SK-N-DZ (cell line): Measurements from ENCODE around the gene SETD1A. TPM values are rescaled to one million over a fixed set of nuclear protein-coding genes. Genes with fewer than 3 reads are reported as not detected.
A peak's percentile ranks its signal among the peaks of the same experiment; 100 is the strongest.

ENCODE experiments used
- DNase-seq: peaks from one replicate; pipeline ENCODE4 v3.0.0-alpha.2; 2015; ENCODE audit warnings: low spot score
- polyA plus RNA-seq, 2 experiments: library from polyadenylated mRNA; depleted of rRNA; stranded (reverse); fragments of >200 nt; gene quantifications; 2 replicates each; pipeline ENCODE4 v1.2.3, GENCODE V29; 2014

The SETD1A gene
- polyA plus RNA-seq (2014; cell fraction: cytosol; rRNA removed): 4.9 and 5.6 TPM in 2 replicates
- polyA plus RNA-seq (2014; cell fraction: nucleus; rRNA removed): 6.9 and 10.6 TPM in 2 replicates

GRCh38 chr16:30957456-30958174 is at the start of gene SETD1A:
SETD1A (plus strand) TSS chr16:30957754; CDS start chr16:30958732, 978 bp downstream.
- peak; percentile 94 for DNase-seq

GRCh38 chr16:30910427-30911029 is 47.0 kb upstream of the SETD1A start:
- DNase-seq: no peak

GRCh38 chr16:30912794-30913412 is 44.7 kb upstream of the SETD1A start:
- no peak for DNase-seq

- DNase-seq: no peak
Observed at GRCh38 chr16:30914830-30915229, 42.7 kb upstream of the SETD1A start.

DNA sequence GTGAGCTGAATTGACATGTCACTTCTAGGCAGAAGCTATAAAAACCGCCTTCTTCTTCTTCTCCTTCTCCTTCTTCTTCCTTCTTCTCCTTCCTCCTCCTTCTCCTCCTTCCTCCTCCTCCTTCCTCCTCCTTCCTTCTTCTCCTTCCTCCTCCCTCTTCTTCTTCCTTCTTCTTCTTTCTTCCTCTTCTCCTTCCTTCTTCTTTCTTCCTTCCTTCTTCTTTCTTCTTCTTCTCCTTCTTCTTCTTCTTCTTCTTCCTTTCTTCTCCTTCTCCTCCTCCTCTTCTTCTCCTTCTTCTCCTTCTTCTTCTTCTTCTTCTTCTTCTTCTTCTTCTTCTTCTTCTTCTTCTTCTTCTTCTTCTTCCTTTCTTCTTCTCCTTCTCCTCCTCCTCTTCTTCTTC is 38.9 kb upstream of the SETD1A start:
- DNase-seq: no peak

- DNase-seq: no peak
Observed at GRCh38 chr16:30920891-30921290, 36.7 kb upstream of the SETD1A start.

GRCh38 chr16:30921459-30921747 is 36.2 kb upstream of the SETD1A start:
- no peak for DNase-seq

- peak; percentile 92 for DNase-seq
Observed at GRCh38 chr16:30921748-30922419, 35.7 kb upstream of the SETD1A start.

DNA sequence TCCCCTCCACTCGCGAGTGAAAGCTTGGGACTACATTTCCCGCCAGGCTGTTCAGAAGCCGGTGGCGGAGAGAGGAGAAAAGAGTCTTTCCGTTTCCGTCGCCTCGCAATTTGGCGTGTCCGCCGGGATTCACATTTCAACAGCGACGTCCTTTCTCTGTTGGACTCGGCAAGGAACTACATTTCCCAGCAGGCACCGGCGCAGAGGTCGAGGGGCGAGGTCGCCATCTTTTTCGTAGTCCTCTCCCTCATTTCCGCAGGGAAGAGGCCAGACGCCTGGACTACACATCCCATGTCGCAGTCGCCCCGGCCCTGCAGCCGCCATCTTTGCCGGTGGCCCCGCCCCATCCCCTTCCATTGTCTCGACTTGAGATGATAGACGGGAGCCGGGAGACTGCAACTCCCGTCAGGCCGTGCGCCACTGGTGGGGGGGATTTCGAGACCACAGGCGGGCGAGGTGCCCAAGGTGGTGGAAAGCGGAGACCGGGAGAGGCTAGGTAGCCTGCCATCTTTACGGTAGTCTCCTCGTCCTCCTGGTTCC is 35.1 kb upstream of the SETD1A start:
- peak; percentile 100 for DNase-seq

DNA sequence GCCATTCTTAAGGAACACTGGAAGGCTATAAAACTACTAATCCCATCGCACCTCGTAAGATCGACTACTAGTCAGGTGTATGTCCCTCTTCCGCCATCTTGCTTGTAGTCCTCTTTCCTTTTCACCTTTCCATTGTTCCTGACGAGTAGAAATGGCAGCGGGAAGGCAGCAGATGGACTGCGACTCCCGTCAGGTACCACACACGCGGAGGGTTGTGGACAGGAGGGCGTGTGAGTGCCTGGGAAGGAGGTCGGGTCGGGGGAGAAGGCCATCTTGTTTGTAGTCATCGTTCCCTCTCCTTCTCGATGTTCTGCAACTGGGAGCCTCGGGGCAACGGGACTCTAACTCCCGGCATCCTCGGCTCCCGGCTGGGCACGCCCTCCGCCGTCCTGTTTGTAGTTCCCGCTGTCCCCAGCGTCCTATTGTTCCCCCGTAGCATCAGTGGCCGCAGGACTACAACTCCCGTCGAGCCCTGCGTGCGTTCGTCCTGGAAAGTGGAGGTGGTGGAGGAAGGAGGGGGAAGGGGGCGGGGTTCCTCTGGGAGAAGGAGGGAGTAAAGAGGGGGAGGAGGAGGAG is 34.5 kb upstream of the SETD1A start:
- peak; percentile 100 for DNase-seq

- DNase-seq: no peak
Observed at GRCh38 chr16:30923554-30924075, 33.9 kb upstream of the SETD1A start, which contains the start of gene FBXL19. FBXL19 (plus strand) TSS chr16:30923572; CDS start chr16:30925755, 2,183 bp downstream.

DNA sequence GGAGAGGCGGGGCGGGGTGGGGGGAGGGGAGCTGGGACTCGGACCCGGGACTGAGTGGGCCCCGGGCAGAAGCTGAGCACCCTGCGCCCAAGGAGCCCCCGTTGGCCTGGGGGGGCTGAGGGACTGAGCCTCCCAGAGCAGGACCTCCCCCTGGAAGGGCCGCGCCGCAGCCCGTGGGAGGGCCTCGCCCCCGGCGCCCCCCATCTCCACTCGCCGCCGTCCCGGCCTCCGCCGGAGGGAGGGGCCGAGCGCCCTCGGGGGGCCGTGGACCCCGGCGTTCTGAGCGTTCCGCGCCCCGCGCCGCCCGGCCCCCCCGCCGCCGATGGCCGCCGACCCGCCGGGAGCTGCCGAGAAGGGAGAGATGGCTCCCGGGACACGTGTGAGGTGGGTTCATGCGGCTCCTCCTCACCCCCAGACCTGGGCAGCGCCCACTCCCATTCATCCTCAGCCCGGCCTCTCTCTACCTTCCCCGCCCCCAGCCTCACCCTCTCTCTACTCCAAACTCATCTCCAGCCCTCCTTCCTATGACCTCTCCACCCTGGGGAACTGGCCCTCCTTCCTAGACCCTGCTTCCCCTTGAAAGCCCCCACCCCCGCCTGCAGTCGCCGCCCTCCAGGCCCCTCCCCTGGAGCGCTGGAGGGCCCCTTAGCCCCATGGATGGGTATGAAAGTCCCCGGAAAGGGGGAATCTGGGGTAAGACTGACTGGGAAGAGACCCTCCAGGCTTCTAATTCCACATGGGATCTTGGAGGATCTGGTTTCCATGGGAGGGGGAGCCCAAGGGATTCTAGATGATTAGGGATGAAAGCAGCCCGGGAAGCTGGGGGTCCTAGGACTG is 33.3 kb upstream of the SETD1A start:
- no peak for DNase-seq

- DNase-seq: no peak
Observed at GRCh38 chr16:30924913-30925631, 32.5 kb upstream of the SETD1A start.

- DNase-seq: no peak
Observed at GRCh38 chr16:30925632-30925987, 31.9 kb upstream of the SETD1A start.

DNA sequence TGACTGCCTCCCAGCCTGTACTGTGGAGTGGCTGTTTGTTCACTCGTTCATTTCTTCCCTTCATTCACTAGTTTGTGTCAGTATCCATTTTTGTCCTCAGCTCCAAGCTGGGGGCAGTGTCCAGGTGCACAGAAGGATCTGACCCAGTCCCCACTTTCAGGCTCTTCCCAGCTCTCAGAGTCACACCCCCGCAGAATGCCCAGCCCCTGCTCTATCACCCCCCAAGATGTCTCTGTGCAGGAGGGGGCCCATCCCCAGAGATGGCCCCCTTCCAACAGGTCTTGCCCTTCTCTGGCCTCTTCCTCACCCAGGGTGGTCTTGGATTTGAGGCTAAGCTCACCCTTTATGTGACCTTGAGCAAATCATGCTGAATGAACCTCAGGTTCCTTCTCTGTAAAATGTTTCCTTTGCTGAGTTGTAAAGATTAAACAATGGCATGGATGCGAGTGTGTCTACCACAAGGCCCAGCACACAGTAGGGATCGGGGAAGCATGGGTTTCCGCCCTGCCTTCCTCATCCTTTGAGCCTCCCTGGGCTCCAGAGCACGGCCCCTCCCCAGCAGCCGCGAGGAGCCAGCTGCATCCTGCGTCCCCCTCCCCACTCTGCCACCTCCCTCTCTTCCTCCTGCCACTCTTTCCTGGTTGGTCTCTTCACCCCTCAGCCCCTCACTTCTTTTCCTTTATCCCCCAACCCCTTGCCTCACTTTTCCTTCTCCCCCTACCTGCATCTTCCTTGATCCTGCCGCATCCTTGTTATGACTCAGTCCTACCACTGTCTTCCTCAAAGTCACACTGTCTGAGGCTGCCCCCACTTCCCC is 31.4 kb upstream of the SETD1A start:
- no peak for DNase-seq

- no peak for DNase-seq
Observed at GRCh38 chr16:30926937-30927788, 30.4 kb upstream of the SETD1A start.

- DNase-seq: peak; percentile 87
Observed at GRCh38 chr16:30927789-30928378, 29.7 kb upstream of the SETD1A start.

DNA sequence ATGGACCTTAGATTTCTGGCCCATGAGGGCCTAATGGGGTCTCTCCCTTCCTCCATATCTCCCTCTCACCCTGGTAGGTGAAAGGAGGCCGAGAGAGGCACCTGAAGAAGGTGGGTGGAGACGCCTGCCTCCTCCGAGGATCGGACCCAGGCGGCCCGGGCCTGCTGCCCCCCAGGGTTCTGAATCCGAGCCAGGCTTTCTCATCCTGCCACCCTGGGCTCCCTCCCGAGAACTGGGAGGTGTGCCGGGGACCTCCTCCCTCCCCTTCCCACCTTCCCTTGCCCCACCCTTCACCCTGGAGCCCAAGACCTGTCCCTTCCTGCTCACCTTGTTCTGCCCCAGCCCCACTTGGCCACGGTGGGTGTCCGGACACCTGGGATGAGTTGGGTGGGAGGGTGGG is 29.2 kb upstream of the SETD1A start:
- no peak for DNase-seq
